ENCODE data around the gene KCNQ2. TPM values are rescaled to one million over a fixed set of nuclear protein-coding genes. Genes with fewer than 3 reads are reported as not detected.

The KCNQ2 gene
- total RNA-seq, 1 donor from 2014 or later: not detected

DNA sequence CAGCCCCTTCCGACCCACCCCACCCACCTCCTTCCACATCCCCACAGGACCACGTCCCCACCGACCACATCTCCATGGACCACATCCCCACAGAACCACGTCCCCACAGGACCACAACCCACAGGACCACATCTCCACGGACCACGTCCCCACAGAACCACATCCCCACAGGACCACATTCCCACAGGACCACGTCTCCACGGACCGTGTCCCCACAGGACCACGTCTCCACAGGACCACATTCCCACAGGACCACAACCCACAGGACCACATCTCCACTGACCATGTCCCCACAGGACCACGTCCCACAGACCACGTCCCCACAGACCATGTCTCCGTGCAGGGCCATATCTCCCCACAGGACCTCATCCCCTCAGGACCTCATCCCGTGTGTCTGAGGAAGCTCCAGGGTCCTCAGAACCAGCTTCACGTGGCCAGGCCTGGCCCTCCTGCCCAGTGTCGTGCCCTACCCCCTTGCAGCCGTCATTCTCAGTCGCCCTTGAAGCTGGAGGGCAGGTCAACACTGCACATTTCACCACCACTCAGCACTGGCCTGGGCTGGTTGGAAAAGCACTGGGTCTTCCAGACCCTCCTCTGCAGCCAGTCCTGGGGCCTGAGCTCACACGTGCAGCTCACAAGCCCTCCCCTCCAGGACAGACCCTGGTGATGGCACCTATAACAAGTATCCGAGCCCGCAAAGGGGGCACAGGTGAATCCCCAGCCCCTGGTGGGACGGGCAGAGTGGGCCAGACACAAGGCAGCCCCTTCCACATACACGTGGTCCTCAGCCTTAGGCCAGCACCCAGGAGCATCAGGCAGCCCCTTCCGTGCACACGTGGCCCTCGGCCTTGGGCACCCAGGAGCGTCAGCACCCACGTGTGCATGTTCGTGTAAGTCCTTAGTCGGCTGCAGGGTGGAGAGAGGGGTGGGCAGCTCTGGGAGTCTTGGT lies 115.2 kb downstream of the KCNQ2 start:
- H3K36me3 Mint-ChIP-seq (ENCODE audit: low read depth): no peaks in the 10 kb centered on the region
- H3K9me3 Mint-ChIP-seq: no peaks in the 10 kb centered on the region
- H3K4me3 Mint-ChIP-seq: no peak overlapping the region
- DNase-seq (ENCODE audit: low spot score): no peak
- no peaks in the 10 kb centered on the region for H3K4me1 Mint-ChIP-seq (ENCODE audit: low read depth)
- no peak overlapping the region for H3K27ac Mint-ChIP-seq
- intact Hi-C loops (cut with micrococcal nuclease): no loop called here
- H3K27me3 Mint-ChIP-seq (ENCODE audit: insufficient read depth): peaks cover 4% of the 10 kb centered on the region

DNA sequence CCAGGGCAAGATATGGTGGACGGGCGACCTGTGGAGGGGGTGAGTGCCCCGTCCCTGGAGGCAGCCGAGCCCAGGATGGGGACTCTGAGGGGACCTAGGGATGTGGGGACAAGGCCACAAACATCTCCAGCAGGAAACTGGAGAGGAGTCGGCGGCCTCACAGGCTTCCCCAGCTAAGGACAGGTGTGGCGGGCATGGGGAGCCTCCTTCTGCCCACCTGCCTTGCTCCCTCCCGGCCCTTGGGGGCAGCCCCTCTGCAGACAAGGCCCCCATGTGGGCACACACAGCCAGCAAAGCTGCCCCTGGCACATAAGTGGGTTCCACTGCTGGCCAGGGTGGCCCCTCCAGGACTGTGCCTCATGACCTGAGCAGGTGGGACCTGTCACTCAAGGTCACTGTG lies 115.9 kb downstream of the KCNQ2 start:
- H3K27me3 Mint-ChIP-seq (ENCODE audit: insufficient read depth): peaks cover 4% of the 10 kb centered on the region
- no peak overlapping the region for H3K4me3 Mint-ChIP-seq
- H3K36me3 Mint-ChIP-seq (ENCODE audit: low read depth): no peaks in the 10 kb centered on the region
- intact Hi-C loops (cut with micrococcal nuclease): no loop called here
- H3K9me3 Mint-ChIP-seq: no peaks in the 10 kb centered on the region
- no peak for DNase-seq (ENCODE audit: low spot score)
- H3K27ac Mint-ChIP-seq: no peak overlapping the region
- no peaks in the 10 kb centered on the region for H3K4me1 Mint-ChIP-seq (ENCODE audit: low read depth)

DNA sequence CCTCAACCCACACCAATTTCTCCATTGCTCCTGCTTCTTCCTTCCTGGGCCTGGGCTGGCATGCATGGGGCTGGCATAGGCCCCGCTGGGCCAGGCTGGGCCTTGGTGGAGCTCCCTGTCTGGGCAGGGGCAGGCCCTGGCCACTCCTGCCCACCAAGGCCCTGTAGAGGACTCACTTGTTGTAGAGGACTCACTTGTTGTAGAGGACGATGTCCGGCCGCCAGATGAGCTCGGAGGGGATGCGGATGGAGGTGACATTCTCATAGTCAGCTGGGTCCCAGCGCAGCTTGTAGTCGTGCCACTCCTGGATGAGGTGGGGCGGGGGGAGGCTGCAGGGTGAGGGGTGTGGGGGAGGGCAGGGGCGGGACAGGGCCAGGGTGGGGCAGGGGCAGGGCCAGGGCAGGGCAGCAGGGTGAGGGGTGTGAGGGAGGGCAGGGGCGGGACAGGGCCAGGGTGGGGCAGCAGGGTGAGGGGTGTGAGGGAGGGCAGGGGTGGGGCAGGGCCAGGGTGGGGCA lies 116.6 kb downstream of the KCNQ2 start:
- Mint-ChIP-seq H3K36me3 (ENCODE audit: low read depth) (no peaks in the 10 kb centered on the region), H3K4me1 (ENCODE audit: low read depth) (no peaks in the 10 kb centered on the region), H3K4me3 (no peak overlapping the region), H3K27ac (no peak overlapping the region), H3K27me3 (ENCODE audit: insufficient read depth) (peaks cover 4% of the 10 kb centered on the region), H3K9me3 (peaks cover 4% of the 10 kb centered on the region)
- DNase-seq (ENCODE audit: low spot score): no peak
- intact Hi-C loops (cut with micrococcal nuclease): no loop called here

DNA sequence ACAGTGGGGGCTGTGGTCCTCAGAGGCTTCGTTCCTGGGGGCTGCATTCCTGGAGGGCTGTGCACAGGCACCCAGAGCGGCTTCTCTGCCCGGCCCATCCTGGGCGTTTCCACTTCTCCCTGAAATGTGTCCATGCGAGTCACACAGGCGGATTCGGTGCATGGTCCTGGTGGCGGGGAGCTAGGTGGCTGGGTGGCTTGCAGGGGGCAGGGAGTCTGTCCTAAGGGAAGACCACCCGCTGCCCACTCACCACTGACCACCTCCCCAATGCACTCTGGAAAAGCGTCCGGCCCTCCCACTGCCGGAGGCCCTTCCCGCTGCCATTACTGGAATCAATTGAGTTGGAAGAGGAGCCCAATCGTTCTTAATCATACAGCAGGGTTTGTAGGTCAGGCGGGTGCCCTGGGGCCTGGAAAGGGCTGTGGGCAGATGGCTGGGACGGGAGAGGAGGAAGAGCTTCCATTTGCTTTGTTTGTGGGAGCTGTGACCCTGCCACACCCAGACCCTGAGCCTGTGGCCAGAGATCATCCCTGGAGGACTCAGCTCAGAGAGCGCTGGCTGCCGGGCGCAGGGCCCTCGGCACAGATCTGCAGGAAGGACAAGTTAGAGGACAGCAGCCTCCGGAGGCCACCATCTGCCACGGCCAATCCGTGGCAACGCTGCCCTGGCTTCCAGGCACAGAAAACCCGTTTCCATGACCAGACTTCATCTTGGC lies 117.7 kb downstream of the KCNQ2 start:
- no peak for DNase-seq (ENCODE audit: low spot score)
- no peak overlapping the region for H3K4me3 Mint-ChIP-seq
- H3K4me1 Mint-ChIP-seq (ENCODE audit: low read depth): no peaks in the 10 kb centered on the region
- H3K36me3 Mint-ChIP-seq (ENCODE audit: low read depth): no peaks in the 10 kb centered on the region
- intact Hi-C loops (cut with micrococcal nuclease): no loop called here
- H3K27ac Mint-ChIP-seq: no peak overlapping the region
- peaks cover 12% of the 10 kb centered on the region for H3K9me3 Mint-ChIP-seq
- peaks cover 2% of the 10 kb centered on the region for H3K27me3 Mint-ChIP-seq (ENCODE audit: insufficient read depth)

DNA sequence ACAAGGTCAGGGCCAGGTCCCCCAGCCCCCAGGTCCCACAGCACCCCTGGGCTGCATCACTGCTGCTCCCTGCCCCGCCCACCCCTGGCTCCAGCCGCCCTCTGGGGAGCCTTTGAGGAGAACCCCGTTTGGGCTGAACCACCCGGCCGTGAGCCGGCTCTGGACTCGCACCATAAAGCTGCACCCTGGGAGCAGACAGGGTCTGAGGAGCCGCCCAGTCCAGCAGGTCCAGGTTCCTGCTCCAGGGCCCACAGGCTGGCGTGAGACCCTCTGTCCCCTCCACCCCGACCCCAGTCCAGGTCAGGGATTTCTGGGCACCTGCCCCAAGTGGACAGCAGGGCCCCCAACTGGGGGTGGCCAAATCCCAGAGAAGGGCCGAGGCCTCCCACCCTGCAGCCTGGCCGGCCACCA lies 119.6 kb downstream of the KCNQ2 start:
- intact Hi-C loops (cut with micrococcal nuclease): no loop called here
- Mint-ChIP-seq H3K27me3 (ENCODE audit: insufficient read depth) (no peaks in the 10 kb centered on the region), H3K9me3 (peaks cover 12% of the 10 kb centered on the region), H3K4me1 (ENCODE audit: low read depth) (no peaks in the 10 kb centered on the region), H3K36me3 (ENCODE audit: low read depth) (no peaks in the 10 kb centered on the region), H3K4me3 (no peak overlapping the region), H3K27ac (no peak overlapping the region)
- DNase-seq (ENCODE audit: low spot score): no peak

DNA sequence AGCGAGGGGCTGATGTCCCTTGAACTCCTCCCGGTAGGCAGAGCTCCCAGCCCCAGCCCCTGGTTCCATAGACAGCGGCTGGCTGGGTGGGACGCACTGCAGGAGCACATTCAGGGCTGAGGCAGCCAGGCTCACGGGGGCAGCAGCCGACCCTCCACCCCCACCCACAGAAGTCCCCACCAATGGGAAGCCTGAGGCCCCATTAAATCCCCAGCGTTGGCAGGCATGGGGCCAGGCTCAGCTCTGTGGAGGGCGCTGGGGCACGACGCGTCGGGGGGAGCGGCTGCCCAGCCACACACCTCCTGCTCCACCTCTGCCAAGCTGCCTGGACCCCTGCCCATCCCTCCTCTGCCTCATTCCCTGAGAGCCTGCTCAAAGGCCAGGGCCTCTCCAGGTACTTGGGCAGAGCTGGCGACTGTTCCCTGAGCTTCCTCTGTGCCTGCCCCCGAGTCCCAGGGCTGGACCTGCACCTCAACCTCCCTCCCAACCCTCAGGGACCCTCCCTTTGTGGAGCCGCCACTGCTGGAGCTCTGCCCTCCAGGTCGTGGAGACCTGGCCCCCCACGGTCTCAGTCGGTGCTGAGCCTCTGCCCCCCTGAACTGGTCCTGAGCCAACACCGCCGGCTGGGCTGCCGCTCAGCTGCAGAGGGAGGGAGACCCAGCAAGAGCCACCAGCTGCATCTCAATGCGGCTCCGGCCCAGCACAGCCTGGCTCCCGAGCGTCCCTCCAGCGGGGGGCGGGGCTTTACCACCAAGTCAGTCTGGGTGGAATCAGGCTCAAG lies 120.5 kb downstream of the KCNQ2 start:
- intact Hi-C loops (cut with micrococcal nuclease): no loop called here
- H3K4me3 Mint-ChIP-seq: no peak overlapping the region
- DNase-seq (ENCODE audit: low spot score): no peak
- peaks cover 12% of the 10 kb centered on the region for H3K9me3 Mint-ChIP-seq
- H3K4me1 Mint-ChIP-seq (ENCODE audit: low read depth): no peaks in the 10 kb centered on the region
- no peaks in the 10 kb centered on the region for H3K36me3 Mint-ChIP-seq (ENCODE audit: low read depth)
- no peak overlapping the region for H3K27ac Mint-ChIP-seq
- no peaks in the 10 kb centered on the region for H3K27me3 Mint-ChIP-seq (ENCODE audit: insufficient read depth)

DNA sequence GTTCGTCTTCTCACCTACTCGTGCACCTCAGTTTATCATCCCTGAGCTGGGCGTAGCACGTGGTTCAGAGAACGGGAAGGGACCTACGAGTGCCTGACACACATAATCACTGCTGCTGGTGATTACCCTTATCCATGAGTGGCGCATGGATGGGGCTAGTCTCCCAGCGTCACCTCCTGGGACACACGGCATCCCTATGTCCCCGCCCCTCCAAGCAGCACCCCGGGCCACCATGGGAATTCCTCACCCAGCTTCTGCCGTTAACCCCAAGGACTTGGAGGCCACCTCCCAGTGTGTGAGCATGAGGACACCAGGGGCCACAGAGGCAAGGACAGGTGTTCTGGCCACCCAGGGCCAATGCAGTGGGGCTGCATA lies 121.1 kb downstream of the KCNQ2 start:
- Mint-ChIP-seq H3K27ac (no peak overlapping the region), H3K9me3 (peaks cover 12% of the 10 kb centered on the region), H3K4me3 (no peak overlapping the region), H3K27me3 (ENCODE audit: insufficient read depth) (no peaks in the 10 kb centered on the region), H3K4me1 (ENCODE audit: low read depth) (no peaks in the 10 kb centered on the region), H3K36me3 (ENCODE audit: low read depth) (no peaks in the 10 kb centered on the region)
- no peak for DNase-seq (ENCODE audit: low spot score)
- intact Hi-C loops (cut with micrococcal nuclease): no loop called here

DNA sequence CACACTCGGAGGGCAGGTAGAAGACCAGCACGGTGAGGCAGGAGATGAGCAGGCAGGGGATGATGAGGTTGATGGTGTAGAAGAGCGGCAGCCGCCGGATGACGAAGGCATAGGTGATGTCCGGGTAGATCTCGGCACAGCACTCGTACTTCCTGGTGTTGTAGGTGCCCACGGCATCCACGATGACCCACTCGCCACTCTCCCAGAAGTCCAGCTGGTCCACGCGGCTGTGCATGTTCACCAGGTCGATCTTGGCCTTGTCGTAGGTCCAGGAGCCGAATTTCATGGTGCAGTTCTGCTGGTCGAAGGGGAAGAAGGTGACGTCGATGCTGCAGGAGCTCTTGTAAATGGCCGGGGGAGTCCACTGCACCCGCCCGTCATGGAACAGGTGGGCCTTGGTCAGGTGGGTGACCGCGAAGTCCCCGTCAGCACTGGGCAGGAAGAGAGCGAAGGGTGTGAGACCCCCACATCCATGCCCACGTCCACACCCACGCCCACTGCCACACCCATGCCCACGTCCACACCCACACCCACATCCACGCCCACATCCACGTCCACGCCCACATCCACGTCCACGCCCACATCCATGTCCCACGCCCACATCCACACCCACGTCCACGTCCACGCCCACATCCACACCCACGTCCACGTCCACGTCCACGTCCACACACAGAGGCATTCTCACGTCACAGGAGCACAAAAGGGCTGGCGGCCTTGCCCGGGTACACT lies 121.7 kb downstream of the KCNQ2 start:
- intact Hi-C loops (cut with micrococcal nuclease): no loop called here
- Mint-ChIP-seq H3K4me3 (no peak overlapping the region), H3K36me3 (ENCODE audit: low read depth) (no peaks in the 10 kb centered on the region), H3K27ac (no peak overlapping the region), H3K9me3 (peaks cover 12% of the 10 kb centered on the region), H3K4me1 (ENCODE audit: low read depth) (no peaks in the 10 kb centered on the region), H3K27me3 (ENCODE audit: insufficient read depth) (no peaks in the 10 kb centered on the region)
- DNase-seq (ENCODE audit: low spot score): no peak

Other genes starting within 250 kb of the KCNQ2 start
- gene BIRC7, start 236.8 kb downstream of the KCNQ2 start, total RNA-seq: not detected in 2 replicates
- not detected in 2 replicates for gene NKAIN4, start 218.2 kb downstream of the KCNQ2 start, total RNA-seq
- 102 and 107 TPM in 2 replicates for gene ARFGAP1, start 199.8 kb downstream of the KCNQ2 start, total RNA-seq
- gene COL20A1, start 179.5 kb downstream of the KCNQ2 start, total RNA-seq: not detected in 2 replicates
- not detected in 2 replicates for gene CHRNA4, start 111.3 kb downstream of the KCNQ2 start, total RNA-seq
- gene EEF1A2, start 26.4 kb upstream of the KCNQ2 start, total RNA-seq: 0.80 and 1.1 TPM in 2 replicates
- gene PPDPF, start 48.1 kb upstream of the KCNQ2 start, total RNA-seq: 117 and 122 TPM in 2 replicates
- gene PTK6, start 64.7 kb upstream of the KCNQ2 start, total RNA-seq: 0.16 and 0.29 TPM in 2 replicates
- gene SRMS, start 75.1 kb upstream of the KCNQ2 start, total RNA-seq: not detected in 2 replicates
- 0.15 and 0.26 TPM in 2 replicates for gene FNDC11, start 81.5 kb upstream of the KCNQ2 start, total RNA-seq
- 17.9 and 18.9 TPM in 2 replicates for gene HELZ2, start 101.6 kb upstream of the KCNQ2 start, total RNA-seq
- gene GMEB2, start 154.4 kb upstream of the KCNQ2 start, total RNA-seq: 13.4 and 13.7 TPM in 2 replicates
- gene STMN3, start 180.8 kb upstream of the KCNQ2 start, total RNA-seq: 5.3 and 5.5 TPM in 2 replicates
- gene RTEL1, start 185.7 kb upstream of the KCNQ2 start, total RNA-seq: 54.4 and 55.5 TPM in 2 replicates
- not detected in 2 replicates for gene TNFRSF6B, start 224.0 kb upstream of the KCNQ2 start, total RNA-seq
- gene ARFRP1, start 235.3 kb upstream of the KCNQ2 start, total RNA-seq: 71.8 and 73.5 TPM in 2 replicates
- 34.5 and 36.7 TPM in 2 replicates for gene ZGPAT, start 235.4 kb upstream of the KCNQ2 start, total RNA-seq

Data from activated T-helper 1 cell treated with anti-CD3 and anti-CD28 coated beads, Interleukin-12 subunit alpha, Interleukin-12 subunit beta, Interleukin-2, Interleukin-4 antibody, amounts not matched to agents 30 ng/mL and 10 ng/mL and 1 ng/mL, durations not matched to agents 14 hours and 24 hours and 36 hours (primary cell).